NB4 (cell line): ENCODE results near the gene PRL.

Experiments used
- MYC ChIP-seq: IDR thresholded peaks from 2 replicates; pipeline ENCODE4 v1.6.1; 2011; ENCODE audit warnings: low read depth, low read length
- POLR2A ChIP-seq: IDR thresholded peaks from 2 replicates; pipeline ENCODE4 v1.6.1; 2011; ENCODE audit warnings: mild to moderate bottlenecking; ENCODE audit not compliant: insufficient read length; ENCODE audit errors: extremely low read depth
- TF ChIP-seq, protein P1 (sequence below): IDR thresholded peaks from one replicate; pipeline ENCODE4 v1.5.1; 2012; ENCODE audit warnings: low read depth, low read length

DNA sequence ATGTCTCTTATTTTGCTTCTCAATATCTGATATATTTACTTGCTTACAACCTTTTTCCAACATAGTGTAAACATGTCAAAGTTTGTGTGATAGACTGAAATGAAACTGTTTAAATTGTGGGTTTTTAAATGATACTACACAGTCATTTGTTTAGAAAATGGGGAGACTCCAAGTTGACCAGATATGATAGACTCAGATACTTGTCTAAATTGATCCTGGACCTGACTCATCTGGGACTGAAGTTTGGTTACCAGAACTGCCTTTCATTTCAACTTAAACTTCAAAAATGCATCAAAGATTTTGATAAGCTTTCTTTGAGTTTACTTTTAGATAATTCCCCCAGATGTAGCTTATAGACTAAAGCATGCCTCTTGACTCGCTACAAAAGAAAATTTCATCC is 27.0 kb upstream of the PRL start:
- TF ChIP-seq, protein P1, sequence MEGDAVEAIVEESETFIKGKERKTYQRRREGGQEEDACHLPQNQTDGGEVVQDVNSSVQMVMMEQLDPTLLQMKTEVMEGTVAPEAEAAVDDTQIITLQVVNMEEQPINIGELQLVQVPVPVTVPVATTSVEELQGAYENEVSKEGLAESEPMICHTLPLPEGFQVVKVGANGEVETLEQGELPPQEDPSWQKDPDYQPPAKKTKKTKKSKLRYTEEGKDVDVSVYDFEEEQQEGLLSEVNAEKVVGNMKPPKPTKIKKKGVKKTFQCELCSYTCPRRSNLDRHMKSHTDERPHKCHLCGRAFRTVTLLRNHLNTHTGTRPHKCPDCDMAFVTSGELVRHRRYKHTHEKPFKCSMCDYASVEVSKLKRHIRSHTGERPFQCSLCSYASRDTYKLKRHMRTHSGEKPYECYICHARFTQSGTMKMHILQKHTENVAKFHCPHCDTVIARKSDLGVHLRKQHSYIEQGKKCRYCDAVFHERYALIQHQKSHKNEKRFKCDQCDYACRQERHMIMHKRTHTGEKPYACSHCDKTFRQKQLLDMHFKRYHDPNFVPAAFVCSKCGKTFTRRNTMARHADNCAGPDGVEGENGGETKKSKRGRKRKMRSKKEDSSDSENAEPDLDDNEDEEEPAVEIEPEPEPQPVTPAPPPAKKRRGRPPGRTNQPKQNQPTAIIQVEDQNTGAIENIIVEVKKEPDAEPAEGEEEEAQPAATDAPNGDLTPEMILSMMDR = no peak
- no peak for TF ChIP-seq MYC
- TF ChIP-seq POLR2A = no peak
